ENCODE data around the gene CSDE1.
"Not testable (repeated sequence)": the region's sequence is repeated elsewhere in the genome, so short reads cannot be mapped to it uniquely, and the experiment has no call there.

Gene CSDE1

GRCh38 chr1:114757455-114758255 is at the start of gene CSDE1:
Gene CSDE1, minus strand, starts transcription at chr1:114757984. Its CDS starts 18,094 bp downstream, at chr1:114739890.
- peak; percentile 98 for DNase-seq

- not testable (repeated sequence) for DNase-seq
Measured at GRCh38 chr1:114804449-114804848, 46.7 kb upstream of the CSDE1 start.

GRCh38 chr1:114803001-114803400 is 45.2 kb upstream of the CSDE1 start:
- no peak for DNase-seq

GRCh38 chr1:114794038-114794437 is 36.3 kb upstream of the CSDE1 start:
- DNase-seq, result no peak

DNA sequence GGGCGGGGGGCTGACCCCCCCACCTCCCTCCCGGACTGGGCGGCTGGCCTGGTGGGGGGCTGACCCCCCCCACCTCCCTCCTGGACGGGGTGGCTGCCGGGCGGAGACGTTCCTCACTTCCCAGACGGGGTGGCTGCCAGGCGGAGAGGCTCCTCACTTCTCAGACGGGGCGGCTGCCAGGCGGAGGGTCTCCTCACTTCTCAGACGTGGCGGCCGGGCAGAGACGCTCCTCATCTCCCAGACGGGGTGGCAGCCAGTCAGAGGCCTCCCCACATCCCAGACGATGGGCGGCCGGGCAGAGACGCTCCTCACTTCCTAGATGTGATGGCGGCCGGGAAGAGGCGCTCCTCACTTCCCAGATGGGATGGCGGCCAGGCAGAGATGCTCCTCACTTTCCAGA is 32.8 kb upstream of the CSDE1 start:
- DNase-seq, result not testable (repeated sequence)

- not testable (repeated sequence) for DNase-seq
Measured at GRCh38 chr1:114786440-114786839, 28.7 kb upstream of the CSDE1 start.

GRCh38 chr1:114782476-114782875 is 24.7 kb upstream of the CSDE1 start:
- DNase-seq, result no peak

GRCh38 chr1:114780344-114781226 is 22.8 kb upstream of the CSDE1 start, which contains the start of gene SIKE1:
Gene SIKE1, minus strand, starts transcription at chr1:114780685. Its CDS starts 78 bp downstream, at chr1:114780607.
- DNase-seq, result peak; percentile 93

- no peak for DNase-seq
Measured at GRCh38 chr1:114779722-114780121, 21.9 kb upstream of the CSDE1 start.

- not testable (repeated sequence) for DNase-seq
Measured at GRCh38 chr1:114776726-114777125, 18.9 kb upstream of the CSDE1 start.

- DNase-seq, result no peak
Measured at GRCh38 chr1:114771992-114772391, 14.2 kb upstream of the CSDE1 start.

DNA sequence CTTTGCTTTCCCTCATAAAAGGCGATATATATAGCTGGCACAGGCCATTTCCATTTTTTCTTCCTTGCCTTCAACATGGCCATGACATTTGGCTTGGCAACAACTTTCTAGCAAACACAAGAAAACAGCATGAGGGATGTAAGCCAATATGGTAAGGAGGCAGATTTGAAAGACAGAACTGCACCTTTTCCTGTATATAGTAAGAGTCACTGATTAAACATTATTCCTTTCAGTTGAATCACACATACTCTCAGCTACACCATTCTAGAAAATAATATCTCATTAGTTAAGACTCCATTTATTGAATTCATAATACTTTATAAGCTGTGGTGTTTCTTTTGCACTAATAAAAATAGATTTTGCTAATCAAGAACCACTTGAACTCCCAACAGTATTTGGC is 13.2 kb upstream of the CSDE1 start:
- no peak for DNase-seq

GRCh38 chr1:114764689-114765088 is 6.9 kb upstream of the CSDE1 start:
- DNase-seq, result no peak

- peak; percentile 25 for DNase-seq
Measured at GRCh38 chr1:114758256-114758832, 560 bp upstream of the CSDE1 start.

- peak; percentile 52 for DNase-seq
Measured at GRCh38 chr1:114756949-114757454, 782 bp downstream of the CSDE1 start.

GRCh38 chr1:114756009-114756892 is 1.5 kb downstream of the CSDE1 start:
- no peak for DNase-seq

GRCh38 chr1:114755006-114755931 is 2.5 kb downstream of the CSDE1 start:
- DNase-seq, result peak; percentile 22

DNA sequence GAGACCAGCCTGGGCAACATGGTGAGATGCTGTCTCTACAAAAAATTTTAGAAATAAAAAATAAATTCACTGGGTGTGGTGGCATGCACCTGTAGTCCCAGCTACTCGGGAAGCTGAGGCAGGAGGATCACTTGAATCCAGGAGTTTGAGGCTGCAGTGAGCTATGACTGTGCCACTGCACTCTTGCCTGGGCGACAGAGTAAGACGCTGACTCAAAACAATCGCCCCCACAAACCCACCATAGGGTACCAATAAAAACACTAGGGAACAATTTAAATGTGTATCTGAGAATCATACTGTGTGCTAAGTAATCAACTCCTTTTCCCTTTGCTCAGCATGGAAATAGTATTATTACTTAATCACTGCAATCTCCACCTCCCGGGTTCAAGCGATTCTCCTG is 4.1 kb downstream of the CSDE1 start:
- DNase-seq, result not testable (repeated sequence)

GRCh38 chr1:114753143-114753542 is 4.6 kb downstream of the CSDE1 start:
- no peak for DNase-seq

GRCh38 chr1:114750780-114751179 is 7.0 kb downstream of the CSDE1 start:
- DNase-seq, result no peak

- no peak for DNase-seq
Measured at GRCh38 chr1:114749835-114750234, 7.9 kb downstream of the CSDE1 start.
